GM13977 (cell line): ENCODE data around the gene AP2S1.
"Not testable (repeated sequence)": the region's sequence is repeated elsewhere in the genome, so short reads cannot be mapped to it uniquely, and the experiment has no call there.

Experiments
- DNase-seq: peaks from one replicate; pipeline ENCODE4 v3.0.0; 2012; ENCODE audit warnings: low spot score
- CTCF ChIP-seq: IDR thresholded peaks from 2 replicates; pipeline ENCODE4 v1.5.1; 2012; ENCODE audit warnings: mild to moderate bottlenecking, control low read depth; ENCODE audit not compliant: insufficient read depth; ENCODE audit errors: extremely low read depth, missing control alignments
- in situ Hi-C: fragments of 300-500 bp; cut with MboI; formaldehyde crosslinking; loops from one replicate; pipeline ENCODE4 v1.12.0; 2022; ENCODE audit warnings: low sequenced_read_pairs, low pct_unique_long_range_greater_than_20kb, mixed read lengths, inconsistent platforms; ENCODE audit not compliant: unreplicated experiment

AP2S1 gene

DNA sequence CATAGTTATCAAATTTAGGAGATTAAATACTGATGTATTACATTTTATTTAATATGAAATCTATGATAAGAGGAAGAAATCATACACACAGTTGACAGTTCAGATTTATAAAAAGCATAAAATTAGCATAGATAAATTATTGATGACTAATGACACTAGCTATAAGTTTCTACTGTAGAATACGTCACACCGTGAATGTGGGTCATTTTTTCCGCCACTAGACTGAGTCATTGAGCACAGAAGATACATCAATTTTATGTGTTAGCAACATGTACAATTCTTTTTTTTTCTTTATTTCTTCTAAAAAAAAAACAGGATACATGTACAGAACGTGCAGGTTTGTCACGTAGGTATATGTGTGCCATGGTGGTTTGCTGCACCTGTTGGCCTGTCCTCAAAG is 22.2 kb downstream of the AP2S1 start:
- TF ChIP-seq CTCF: no peak
- in situ Hi-C loops: no loop called here
- no peak for DNase-seq

DNA sequence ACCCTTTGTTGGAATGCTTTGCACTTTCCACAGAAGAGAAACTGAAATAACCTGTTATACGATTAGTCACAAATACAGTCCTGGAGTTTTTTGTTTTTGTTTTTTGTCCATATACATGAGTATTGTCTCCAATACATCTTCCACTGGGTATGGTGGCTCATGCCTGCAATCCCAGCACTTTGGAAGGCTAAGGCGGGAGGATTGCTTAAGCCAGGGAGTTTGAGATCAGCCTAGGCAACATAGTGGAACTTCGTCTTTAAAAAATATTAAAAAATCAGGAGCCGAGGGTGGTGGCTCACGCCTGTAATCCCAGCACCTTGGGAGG is 25.0 kb downstream of the AP2S1 start:
- in situ Hi-C loops: no loop called here
- TF ChIP-seq CTCF: no peak
- no peak for DNase-seq

DNA sequence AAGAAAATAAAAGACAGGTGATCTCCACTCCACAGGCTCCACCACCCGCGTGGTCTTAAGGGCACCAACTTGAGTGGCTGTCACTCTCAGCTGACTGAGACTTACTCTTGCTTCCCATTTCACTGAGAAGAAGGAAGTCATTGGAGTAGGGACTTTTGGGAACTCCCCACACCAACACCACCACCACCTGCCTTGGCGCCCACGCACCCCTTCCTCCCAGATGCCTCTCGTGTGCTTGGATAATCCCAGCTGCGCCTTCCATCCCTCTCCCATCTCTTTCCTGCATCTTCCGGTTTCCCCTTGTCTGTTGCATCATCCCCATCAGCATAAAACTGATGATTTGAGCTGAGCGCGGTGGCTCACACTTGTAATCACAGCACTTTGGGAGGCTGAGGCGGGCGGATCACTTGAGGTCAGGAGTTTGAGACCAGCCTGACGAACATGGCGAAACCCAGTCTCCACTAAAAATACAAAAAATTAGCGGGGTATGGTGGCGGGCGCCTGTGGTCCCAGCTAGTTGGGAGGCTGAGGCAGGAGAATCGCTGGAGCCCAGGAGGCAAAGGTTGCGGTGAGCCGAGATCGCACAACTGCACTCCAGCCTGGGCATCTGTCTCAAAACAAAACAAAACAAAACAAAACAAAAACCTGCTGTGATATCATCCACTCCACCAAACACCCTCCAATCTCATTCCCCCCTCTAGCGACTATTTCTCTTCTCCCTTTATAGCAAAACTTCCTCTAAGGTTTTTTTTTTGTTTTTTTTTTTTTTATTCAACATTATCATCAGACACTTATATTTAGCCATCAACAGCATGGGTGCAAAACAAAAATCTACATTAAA is 25.5 kb downstream of the AP2S1 start:
- peak; percentile 17 for TF ChIP-seq CTCF
- in situ Hi-C loops: no loop called here
- DNase-seq: no peak

- no peak for TF ChIP-seq CTCF
- no peak for DNase-seq
- in situ Hi-C loops: no loop called here
These were observed 27.6 kb downstream of the AP2S1 start for GRCh38 chr19:46823049-46823448.

GRCh38 chr19:46822410-46822787 is 28.2 kb downstream of the AP2S1 start:
- in situ Hi-C loops: not testable (repeated sequence)

DNA sequence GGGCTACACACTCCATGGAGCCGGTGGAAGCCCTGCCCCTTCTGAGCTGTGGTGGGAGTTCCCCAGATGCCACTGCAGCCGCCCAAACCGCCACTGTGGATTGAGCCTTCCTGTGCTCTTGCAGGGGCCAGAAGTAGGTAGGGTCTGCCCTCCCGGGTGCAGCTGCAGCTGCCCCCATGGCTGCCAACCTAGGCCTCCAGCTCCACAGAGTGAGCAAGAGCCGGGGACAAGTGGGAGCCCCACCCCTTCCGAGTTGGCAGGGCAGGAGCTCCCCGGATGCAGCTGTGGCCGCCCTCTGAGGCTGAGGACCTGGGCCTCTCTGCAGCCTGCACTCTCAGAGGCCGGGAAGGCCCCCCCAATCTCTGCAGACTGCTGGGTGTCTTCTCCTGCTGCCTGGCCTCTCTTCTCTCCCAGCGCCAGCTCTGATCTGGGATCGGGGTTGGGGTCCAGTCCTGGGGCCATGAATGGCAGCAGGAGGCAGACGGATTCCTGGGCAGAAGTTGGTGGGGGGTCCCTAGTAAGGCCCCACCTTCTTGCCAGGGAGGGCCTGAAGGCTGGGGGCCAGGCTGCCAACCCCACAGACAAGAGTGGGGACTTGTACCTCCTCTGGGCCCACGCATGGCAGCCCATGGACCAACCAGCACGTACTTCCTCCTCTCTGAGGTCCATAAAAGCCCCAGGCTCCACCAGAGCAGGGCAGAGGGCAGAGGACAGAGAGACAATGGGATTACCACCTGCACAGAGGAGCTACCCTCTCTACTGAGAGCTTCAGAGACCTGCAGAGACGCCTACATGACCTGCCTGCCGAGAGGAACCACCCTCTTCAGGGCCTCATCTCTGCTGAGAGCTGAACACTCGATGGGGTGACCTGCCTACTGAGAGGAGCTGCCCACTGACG is 28.9 kb downstream of the AP2S1 start:
- in situ Hi-C loops: no loop called here
- no peak for TF ChIP-seq CTCF
- peak; percentile 56 for DNase-seq

More at GRCh38 chr19:46822410-46822787, 28.2 kb downstream of the AP2S1 start:
- not testable (repeated sequence) for DNase-seq

DNA sequence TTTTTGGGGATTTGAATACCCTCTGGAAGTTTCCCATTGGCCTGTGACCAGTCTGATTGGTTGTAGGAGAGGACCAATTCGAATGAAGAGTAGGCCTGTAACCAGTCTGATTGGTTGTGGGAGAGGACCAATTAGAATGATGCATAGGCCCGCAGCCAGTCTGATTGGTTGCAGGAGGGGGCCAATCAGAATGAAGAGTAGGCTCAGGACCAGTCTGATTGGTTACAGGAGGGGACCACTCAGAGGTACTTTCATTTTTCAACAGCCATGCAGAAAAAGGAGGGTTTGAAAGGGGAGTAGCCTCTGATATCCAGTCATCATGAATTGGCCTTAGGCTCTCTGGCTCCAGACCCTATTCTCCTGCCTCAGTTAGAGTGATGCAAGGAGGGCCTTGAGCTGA is 31.8 kb downstream of the AP2S1 start:
- no peak for TF ChIP-seq CTCF
- in situ Hi-C loops: no loop called here
- DNase-seq: no peak
